Stimulated activated naive CD4-positive, alpha-beta T cell treated with Interleukin-2 at 50 U/mL for 16 hours (primary cell): Measurements from ENCODE around the gene TRMT44.

ENCODE experiments used
- DNase-seq: peaks from one replicate; lab custom pipeline; 2025; lab: John Stamatoyannopoulos, UW

TRMT44 gene

GRCh38 chr4:8493484-8493883, 52.9 kb downstream of the TRMT44 start:
- no peak for DNase-seq

- no peak for DNase-seq
Observed at GRCh38 chr4:8494218-8494617, 53.6 kb downstream of the TRMT44 start.

GRCh38 chr4:8494983-8495548, 54.5 kb downstream of the TRMT44 start:
- DNase-seq, result no peak

- no peak for DNase-seq
Observed at GRCh38 chr4:8495803-8496202, 55.2 kb downstream of the TRMT44 start.

- DNase-seq, result no peak
Observed at GRCh38 chr4:8497762-8498161, 57.2 kb downstream of the TRMT44 start.

GRCh38 chr4:8500966-8501365, 60.4 kb downstream of the TRMT44 start:
- no peak for DNase-seq

GRCh38 chr4:8501781-8502180, 61.2 kb downstream of the TRMT44 start:
- no peak for DNase-seq

GRCh38 chr4:8502371-8502770, 61.8 kb downstream of the TRMT44 start:
- DNase-seq, result no peak

GRCh38 chr4:8502836-8503585, 62.4 kb downstream of the TRMT44 start:
- DNase-seq, result no peak

- no peak for DNase-seq
Observed at GRCh38 chr4:8503801-8504200, 63.2 kb downstream of the TRMT44 start.

GRCh38 chr4:8504279-8505007, 63.9 kb downstream of the TRMT44 start:
- no peak for DNase-seq

- no peak for DNase-seq
Observed at GRCh38 chr4:8505229-8505628, 64.7 kb downstream of the TRMT44 start.

- no peak for DNase-seq
Observed at GRCh38 chr4:8506006-8506372, 65.4 kb downstream of the TRMT44 start.

- no peak for DNase-seq
Observed at GRCh38 chr4:8506373-8507195, 66.0 kb downstream of the TRMT44 start.

GRCh38 chr4:8507196-8507570, 66.6 kb downstream of the TRMT44 start:
- DNase-seq, result no peak

- no peak for DNase-seq
Observed at GRCh38 chr4:8507624-8508023, 67.0 kb downstream of the TRMT44 start.

GRCh38 chr4:8508266-8508665, 67.7 kb downstream of the TRMT44 start:
- DNase-seq, result no peak

- no peak for DNase-seq
Observed at GRCh38 chr4:8508740-8509139, 68.2 kb downstream of the TRMT44 start.

- no peak for DNase-seq
Observed at GRCh38 chr4:8509311-8509950, 68.9 kb downstream of the TRMT44 start.

GRCh38 chr4:8510191-8510590, 69.6 kb downstream of the TRMT44 start:
- DNase-seq, result no peak

GRCh38 chr4:8510611-8511285, 70.2 kb downstream of the TRMT44 start:
- DNase-seq, result no peak
